Measurements from ENCODE around the gene MAP3K15.

- TF ChIP-seq POLR2A (IDR thresholded peaks at IDR 0.05; ENCODE audit: low read length) (no peak), GATA1 (IDR thresholded peaks at IDR 0.05; ENCODE audit: low read depth, low read length) (no peak)
Observed at GRCh38 chrX:19539665-19540064, 24.4 kb upstream of the MAP3K15 start.
